Skeletal muscle cell (primary cell): ENCODE results near the gene NAGLU.
"Not testable (repeated sequence)": the region's sequence is repeated elsewhere in the genome, so short reads cannot be mapped to it uniquely, and the experiment has no call there.

Experiments used
- DNase-seq: peaks from one replicate; pipeline ENCODE4 v3.0.0-alpha.2; 2010; ENCODE audit warnings: low read depth
- H3K4me3 ChIP-seq: 2 replicates; pipeline ENCODE4 v1.5.1; 2011; ENCODE audit warnings: low read depth, mild to moderate bottlenecking, control low read depth, low read length, moderate library complexity

The NAGLU gene

DNA sequence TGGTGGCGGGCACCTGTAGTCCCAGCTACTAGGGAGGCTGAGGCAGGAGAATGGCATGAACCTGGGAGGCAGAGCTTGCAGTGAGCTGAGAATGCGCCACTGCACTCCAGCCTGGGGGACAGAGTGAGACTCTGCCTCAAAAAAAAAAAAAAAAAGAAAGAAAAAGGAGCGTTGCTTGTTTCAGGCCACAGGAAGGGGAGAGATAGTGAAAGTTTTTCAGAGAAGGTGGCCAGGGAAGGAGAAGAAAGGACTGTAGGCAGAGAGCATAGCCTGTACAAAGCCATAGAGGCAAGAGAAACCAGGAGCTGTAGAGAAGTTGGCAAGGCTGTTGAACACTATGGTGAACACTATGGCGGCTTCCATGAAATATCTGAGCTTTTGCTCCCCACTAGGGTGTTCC, 4.5 kb downstream of the NAGLU start:
- not testable (repeated sequence) for H3K4me3 ChIP-seq, DNase-seq

DNA sequence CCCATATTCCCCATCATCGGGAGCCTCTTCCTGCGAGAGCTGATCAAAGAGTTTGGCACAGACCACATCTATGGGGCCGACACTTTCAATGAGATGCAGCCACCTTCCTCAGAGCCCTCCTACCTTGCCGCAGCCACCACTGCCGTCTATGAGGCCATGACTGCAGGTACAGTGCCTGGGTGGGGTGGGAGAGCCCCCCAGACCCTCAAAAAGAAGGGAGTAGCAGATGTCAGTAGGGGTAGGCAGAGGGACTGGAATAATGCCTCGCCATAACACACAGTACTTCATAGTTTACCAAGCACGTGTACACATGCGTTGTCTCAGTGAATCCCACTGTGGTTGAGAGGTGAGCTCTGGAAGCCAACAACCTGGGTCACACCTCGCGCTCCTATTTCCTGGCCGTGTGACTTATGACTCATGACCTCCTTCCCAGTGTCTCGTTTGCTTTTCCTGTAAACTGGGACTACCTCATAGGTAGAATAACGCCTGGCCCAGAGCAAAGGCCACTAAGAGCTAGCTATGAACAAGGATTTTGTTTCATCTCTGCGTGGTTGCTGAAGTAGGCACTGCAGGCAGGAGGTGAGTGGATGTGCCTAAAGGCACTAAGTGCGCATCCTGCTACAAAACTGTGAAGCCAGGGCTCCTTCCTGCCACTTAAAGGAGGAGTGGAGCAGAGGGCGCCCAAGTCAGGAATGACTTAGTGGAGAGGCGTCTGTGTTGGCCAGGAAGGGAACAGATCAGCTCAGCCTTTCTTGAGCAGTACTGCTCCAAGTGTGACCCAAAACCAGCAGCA, 5.2 kb downstream of the NAGLU start:
- H3K4me3 ChIP-seq = no peak overlapping the region
- DNase-seq = no peak

DNA sequence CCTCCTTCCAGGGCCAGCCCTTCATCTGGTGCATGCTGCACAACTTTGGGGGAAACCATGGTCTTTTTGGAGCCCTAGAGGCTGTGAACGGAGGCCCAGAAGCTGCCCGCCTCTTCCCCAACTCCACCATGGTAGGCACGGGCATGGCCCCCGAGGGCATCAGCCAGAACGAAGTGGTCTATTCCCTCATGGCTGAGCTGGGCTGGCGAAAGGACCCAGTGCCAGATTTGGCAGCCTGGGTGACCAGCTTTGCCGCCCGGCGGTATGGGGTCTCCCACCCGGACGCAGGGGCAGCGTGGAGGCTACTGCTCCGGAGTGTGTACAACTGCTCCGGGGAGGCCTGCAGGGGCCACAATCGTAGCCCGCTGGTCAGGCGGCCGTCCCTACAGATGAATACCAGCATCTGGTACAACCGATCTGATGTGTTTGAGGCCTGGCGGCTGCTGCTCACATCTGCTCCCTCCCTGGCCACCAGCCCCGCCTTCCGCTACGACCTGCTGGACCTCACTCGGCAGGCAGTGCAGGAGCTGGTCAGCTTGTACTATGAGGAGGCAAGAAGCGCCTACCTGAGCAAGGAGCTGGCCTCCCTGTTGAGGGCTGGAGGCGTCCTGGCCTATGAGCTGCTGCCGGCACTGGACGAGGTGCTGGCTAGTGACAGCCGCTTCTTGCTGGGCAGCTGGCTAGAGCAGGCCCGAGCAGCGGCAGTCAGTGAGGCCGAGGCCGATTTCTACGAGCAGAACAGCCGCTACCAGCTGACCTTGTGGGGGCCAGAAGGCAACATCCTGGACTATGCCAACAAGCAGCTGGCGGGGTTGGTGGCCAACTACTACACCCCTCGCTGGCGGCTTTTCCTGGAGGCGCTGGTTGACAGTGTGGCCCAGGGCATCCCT, 7.4 kb downstream of the NAGLU start:
- no peak for DNase-seq
- H3K4me3 ChIP-seq = no peak overlapping the region

DNA sequence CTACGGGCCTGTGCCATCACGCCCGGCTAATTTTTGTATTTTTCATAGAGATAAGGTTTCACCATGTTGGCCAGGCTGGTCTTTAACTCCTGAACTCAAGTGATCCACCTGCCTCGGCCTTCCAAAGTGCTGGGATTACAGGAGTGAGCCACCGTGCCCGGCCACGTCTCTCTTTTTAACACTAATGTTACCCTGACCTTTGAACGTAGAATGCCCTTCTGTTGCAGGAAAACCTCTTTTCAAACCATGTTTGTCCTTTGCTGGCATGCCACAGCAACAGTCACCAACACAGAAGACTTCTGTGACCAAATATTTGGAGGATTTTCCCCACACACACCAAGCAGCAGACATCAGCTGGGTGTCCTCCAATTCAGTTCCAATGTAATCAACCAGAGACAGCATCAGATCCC, 8.8 kb downstream of the NAGLU start:
- no peak for DNase-seq
- no peak overlapping the region for H3K4me3 ChIP-seq

DNA sequence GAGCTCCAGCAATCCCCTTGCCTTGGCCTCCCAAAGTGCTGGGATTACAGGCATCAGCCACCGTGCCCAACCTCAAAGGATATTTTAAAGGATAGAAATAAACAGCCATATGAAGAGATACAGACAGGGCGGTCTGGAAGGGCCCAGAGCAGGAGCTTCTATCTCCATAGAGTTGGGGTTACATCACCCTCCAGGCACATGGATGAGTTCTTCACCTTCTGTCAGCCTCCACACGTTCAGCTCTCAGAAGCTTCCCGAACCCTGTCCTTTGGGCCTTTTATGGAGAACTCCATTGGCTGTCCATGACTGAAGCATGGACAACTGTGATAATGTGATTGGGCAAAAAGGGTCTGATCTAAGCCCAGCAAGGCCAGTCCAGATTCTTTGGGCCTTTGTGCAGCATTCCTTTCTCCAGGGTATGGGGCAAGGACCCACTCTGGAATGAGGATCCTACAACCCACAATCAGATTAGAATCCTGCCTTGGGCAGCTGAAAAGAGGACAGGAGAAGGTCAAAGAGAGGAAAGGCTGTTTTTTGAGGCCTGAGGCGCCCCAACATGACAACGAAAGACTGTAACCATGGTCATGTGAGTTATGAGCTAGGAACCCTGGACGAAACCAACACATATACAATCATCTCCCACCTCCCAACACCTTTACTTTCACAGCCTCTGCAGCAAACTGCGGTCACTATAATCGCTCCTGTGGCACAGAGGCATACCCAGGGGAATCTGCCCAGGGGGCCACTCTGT, 9.9 kb downstream of the NAGLU start:
- not testable (repeated sequence) for DNase-seq

DNA sequence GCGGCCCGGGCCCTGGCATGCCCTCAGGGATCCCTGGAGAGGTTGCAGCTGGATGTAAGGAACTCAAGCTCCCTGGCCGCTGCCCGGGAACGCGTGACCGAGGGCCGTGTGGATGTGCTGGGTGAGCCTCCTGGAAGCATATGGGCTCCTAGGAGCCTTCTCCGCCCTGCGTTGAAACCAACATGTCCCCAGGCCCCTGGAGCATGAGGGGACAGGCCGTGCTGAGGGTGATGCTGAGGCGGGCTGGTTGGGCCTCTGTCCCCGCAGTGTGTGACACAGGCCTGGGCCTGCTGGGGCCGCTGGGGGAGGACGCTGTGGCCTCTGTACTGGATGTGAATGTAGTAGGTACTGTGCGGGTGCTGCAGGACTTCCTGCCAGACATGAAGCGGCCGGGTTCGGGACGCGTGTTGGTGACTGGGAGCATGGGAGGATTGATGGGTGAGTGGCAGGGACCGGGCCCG, 11.0 kb downstream of the NAGLU start:
- no peak for DNase-seq
- no peak overlapping the region for H3K4me3 ChIP-seq

More for the DNA sequence above, 9.9 kb downstream of the NAGLU start:
- not testable (repeated sequence) for H3K4me3 ChIP-seq

DNA sequence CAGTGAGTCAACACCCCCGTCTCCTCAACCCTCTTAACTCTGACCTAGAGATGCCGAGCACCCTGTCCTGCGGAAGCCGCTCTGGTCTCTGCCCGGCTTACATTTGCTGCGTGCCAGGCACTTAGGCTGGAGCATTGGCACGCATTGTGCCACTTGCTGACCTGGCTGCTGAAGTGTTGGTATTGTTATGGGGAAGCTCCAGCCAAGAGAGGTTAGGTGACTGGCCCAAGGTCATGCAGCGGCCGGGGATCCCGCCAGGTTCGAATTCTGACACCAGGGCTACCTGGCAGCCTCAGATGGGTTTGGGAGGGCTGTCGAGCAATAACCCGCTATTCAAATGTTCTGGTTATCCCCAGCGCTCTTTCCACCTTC, 11.6 kb downstream of the NAGLU start:
- H3K4me3 ChIP-seq = peak overlapping the region; percentile 44
- no peak for DNase-seq

DNA sequence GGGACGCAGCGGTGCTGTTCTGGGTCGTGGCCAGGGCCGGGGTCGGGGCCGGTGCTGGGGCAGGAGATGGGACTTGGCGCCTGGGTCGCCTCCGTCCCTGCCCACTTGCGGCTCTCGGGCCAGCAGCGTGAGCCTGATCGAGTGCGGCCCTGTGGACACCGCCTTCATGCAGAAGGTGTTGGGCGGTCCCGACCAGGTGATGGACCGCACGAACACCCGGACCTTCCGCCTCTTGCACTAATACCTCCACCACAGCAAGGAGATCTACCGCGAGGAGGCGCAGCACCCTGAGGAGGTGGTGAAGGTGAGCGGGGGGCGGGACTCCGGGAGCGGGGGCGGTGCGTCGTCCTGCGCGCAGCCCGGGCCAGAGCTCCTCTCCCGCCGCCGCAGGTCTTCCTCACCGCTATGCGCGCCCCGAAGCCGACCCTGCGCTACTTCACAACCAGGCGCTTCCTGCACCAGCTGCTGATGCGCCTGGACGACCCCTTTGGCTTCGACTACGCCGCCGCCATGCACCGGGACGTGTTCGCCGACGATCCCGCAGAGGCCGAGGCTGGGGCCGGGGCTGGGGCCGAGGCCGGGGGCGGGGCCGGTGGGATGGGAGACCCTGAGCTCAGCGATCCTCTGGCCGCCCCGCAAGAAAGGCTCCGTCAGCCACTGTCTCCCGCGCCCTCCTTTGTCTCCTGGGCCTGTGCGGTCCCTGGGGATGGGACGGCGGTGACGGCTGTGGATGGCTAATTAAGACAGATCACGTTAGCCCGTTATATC, 12.2 kb downstream of the NAGLU start:
- no peak for DNase-seq
- peak overlapping the region; percentile 44 for H3K4me3 ChIP-seq

DNA sequence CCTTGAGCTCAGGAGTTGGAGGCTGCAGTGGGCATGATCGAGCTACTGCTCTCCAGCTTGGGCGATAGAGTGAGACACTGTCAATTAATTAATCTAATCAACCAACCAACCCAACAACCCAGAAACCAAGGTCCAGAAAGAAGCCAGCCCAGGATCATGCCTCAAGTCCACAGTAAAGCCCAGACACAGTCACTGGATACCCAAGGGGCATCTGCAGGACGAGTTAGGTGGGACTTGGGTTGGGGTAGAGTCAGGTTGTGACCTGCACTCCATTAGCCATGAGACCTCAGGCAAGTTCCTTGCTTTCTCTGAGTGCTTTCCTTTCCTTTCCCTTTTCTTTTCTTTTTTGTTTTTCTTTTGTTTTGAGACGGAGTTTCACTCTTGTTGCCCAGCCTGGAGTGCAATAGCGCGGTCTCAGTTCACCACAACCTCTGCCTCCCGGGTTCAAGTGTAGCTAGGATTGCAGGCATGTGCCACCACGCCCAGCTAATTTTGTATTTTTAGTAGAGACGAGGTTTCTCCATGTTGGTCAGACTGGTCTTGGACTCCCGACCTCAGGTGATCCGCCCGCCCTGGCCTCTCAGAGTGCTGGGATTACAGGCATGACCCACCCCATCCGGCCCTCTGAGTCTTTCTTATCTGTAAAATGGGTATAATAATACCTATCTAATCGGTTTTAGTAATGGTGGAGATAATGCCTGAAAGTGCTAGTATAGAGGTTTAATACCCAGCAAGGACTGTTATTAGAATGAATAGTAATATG, 13.1 kb downstream of the NAGLU start:
- H3K4me3 ChIP-seq = peak overlapping the region; percentile 44
- DNase-seq = no peak

DNA sequence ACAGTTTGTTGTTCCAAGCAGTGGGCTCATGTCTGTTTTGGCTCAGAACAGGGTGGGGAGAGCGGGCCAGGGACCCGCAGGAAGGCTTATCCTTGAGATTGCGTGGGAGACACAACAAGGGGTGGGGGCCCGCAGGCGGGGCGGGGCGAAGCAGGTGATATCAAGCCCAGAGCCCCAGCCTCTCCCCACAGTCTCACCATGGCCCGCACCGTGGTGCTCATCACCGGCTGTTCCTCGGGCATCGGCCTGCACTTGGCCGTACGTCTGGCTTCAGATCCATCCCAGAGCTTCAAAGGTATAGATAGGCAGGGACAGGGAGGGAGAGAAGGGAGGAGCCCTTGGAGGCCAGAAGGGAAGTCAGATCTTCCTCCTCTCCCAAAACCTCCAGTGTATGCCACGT, 16.7 kb downstream of the NAGLU start, which contains the start of gene HSD17B1:
TSS of gene HSD17B1 (plus strand) at position 188 of the 400 bp plus-strand sequence. CDS start at position 199, 11 bp downstream.
- DNase-seq = not testable (repeated sequence)
- peak within 1 kb of the TSS; percentile 71 for H3K4me3 ChIP-seq

DNA sequence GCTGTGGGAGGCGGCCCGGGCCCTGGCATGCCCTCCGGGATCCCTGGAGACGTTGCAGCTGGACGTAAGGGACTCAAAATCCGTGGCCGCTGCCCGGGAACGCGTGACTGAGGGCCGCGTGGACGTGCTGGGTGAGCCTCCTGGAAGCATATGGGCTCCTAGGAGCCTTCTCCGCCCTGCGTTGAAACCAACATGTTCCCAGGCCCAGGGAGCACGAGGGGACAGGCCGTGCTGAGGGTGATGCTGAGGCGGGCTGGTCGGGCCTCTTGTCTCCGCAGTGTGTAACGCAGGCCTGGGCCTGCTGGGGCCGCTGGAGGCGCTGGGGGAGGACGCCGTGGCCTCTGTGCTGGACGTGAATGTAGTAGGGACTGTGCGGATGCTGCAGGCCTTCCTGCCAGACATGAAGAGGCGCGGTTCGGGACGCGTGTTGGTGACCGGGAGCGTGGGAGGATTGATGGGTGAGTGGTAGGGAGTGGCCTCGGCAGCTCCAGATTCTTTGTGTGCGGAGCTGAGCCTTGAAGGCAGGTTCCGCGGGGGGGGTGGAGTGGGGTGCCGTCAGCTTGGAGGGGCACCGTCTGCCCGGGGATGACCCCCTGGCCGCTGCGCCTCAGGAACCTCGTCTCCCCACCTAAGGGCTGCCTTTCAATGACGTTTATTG, 17.2 kb downstream of the NAGLU start:
- H3K4me3 ChIP-seq = peak overlapping the region; percentile 71
- DNase-seq = no peak

DNA sequence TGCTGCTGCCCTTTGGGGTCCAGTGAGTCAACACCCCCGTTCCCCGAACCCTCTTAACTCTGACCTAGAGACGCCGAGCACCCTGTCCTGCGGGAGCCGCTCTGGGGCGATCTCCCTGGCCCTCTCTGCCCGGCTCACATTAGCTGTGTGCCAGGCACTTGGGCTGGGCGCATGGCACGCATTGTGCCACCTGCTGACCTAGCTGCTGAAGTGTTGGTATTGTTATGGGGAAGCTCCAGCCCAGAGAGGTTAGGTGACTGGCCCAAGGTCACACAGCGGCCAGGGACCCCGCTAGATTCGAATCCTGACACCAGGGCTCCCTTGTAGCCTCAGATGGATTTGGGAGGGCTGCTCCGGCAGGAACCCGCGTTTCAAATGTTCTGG, 17.8 kb downstream of the NAGLU start:
- peak overlapping the region; percentile 71 for H3K4me3 ChIP-seq
- no peak for DNase-seq

DNA sequence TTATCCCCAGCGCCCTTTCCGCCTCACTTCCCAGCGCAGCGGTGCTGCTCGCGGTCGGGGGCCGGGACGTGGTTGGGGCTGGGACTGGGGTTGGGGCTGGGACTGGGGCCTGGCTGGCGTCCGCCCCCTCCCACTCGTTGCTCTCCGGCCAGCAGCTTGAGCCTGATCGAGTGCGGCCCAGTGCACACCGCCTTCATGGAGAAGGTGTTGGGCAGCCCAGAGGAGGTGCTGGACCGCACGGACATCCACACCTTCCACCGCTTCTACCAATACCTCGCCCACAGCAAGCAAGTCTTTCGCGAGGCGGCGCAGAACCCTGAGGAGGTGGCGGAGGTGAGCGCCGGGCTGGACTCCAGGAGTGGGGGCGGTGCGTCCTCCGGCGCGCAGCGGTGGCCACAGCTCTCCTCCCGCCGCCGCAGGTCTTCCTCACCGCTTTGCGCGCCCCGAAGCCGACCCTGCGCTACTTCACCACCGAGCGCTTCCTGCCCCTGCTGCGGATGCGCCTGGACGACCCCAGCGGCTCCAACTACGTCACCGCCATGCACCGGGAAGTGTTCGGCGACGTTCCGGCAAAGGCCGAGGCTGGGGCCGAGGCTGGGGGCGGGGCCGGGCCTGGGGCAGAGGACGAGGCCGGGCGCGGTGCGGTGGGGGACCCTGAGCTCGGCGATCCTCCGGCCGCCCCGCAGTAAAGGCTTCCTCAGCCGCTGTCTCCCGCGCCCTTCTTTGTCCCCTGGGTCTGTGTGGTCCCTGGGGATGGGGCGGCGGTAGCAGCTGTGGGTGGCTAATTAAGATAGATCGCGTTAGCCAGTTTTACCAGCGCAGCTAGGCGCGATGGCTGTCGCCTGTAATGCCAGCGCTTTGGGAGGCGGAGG, 18.4 kb downstream of the NAGLU start:
- H3K4me3 ChIP-seq = peak overlapping the region; percentile 71
- peak; percentile 45 for DNase-seq

DNA sequence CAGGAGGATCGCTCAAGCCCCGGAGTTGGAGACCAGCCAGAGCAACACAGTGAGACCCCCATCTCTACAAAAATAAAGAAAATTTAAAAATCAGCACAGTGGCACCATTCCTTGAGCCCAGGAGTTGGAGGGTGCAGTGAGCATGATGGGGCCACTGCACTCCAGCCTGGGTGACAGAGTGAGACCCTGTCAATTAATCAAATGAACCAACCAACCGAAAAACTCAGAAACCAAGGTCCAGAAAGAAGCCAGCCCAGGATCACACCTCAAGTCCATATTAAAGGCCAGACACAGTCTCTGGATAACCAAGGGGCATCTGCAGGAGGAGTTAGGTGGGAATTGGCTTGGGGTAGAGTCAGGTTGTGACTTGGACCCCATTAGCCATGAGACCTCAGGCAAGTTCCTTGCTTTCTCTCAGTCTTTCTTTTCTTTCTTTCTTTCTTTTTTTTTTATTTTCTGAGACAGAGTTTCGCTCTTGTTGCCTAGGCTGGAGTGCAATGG, 19.1 kb downstream of the NAGLU start:
- DNase-seq = no peak
- H3K4me3 ChIP-seq = peak overlapping the region; percentile 71

DNA sequence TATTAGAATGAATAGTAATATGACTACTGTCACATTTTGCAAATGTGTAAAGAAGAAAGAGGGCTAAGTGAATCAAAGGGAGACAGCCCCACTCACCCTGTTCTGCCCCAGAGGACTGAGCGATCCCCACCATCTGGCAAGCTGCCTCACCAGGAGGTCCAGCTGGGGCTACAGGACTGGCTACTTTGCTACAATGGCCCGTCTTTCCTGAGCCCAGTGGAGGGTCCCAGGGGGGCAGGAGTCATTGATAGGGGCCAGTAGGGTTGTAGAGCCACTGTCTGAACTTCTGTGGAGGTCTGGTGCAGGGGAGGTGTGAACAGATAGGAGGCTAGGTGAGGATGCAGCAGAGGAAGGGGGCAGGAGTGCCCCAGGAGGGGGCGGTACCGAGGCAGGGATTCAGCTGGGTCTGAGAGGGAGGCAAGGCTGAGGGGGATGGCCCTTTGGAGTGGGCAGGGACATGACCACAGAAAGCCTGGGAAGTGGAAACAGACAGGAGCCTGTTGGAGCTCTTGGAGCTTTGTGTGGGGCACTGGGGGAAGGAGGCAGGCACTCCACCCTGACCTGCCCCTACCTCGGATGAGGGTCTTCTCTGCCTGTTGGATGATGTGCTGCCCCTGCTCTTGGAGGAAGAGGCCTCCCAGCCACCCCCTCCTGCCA, 20.0 kb downstream of the NAGLU start:
- not testable (repeated sequence) for H3K4me3 ChIP-seq, DNase-seq

DNA sequence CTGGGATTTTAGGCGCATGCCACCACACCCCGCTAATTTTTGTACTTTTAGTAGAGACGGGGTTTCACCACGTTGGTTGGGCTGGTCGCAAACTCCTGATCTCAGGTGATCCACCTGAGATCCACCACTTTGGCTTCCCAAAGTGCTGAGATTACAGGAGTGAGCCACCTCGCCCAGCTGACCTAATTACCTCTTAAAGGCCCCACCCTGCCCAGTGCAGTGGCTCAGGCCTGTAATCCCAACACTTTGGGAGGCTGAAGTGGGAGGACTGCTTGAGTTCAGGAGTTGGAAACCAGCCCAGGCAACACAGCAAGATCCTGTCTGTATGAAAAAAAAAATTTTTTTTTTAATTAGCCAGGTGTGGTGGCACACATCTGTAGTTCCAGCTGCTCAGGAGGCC, 23.0 kb downstream of the NAGLU start:
- no peak for DNase-seq
- H3K4me3 ChIP-seq = no peak overlapping the region
